ENCODE results near the gene CYB5D1.
A peak's percentile ranks its signal among the peaks of the same experiment; 100 is the strongest.
"Not testable (repeated sequence)": the region's sequence is repeated elsewhere in the genome, so short reads cannot be mapped to it uniquely, and the experiment has no call there.

The CYB5D1 gene

GRCh38 chr17:7857713-7858521 lies at the start of gene CYB5D1:
TSS of gene CYB5D1 (plus strand) at chr17:7858003. CDS start at chr17:7858135, 132 bp downstream.
- peak; percentile 92 for DNase-seq

GRCh38 chr17:7809086-7809790 lies 48.6 kb upstream of the CYB5D1 start:
- no peak for DNase-seq

GRCh38 chr17:7809791-7810343 lies 47.9 kb upstream of the CYB5D1 start:
- DNase-seq = not testable (repeated sequence)

- no peak for DNase-seq
Measured at GRCh38 chr17:7811251-7811650, 46.6 kb upstream of the CYB5D1 start.

GRCh38 chr17:7814969-7815368 lies 42.8 kb upstream of the CYB5D1 start:
- DNase-seq = no peak

- DNase-seq = no peak
Measured at GRCh38 chr17:7816926-7817642, 40.7 kb upstream of the CYB5D1 start.

GRCh38 chr17:7817643-7817964 lies 40.2 kb upstream of the CYB5D1 start:
- DNase-seq = no peak

GRCh38 chr17:7818026-7818425 lies 39.8 kb upstream of the CYB5D1 start:
- DNase-seq = no peak

GRCh38 chr17:7818746-7819645 lies 38.8 kb upstream of the CYB5D1 start:
- DNase-seq = no peak

- DNase-seq = no peak
Measured at GRCh38 chr17:7820231-7820630, 37.6 kb upstream of the CYB5D1 start.

GRCh38 chr17:7822126-7822525 lies 35.7 kb upstream of the CYB5D1 start:
- DNase-seq = no peak

GRCh38 chr17:7823581-7824001 lies 34.2 kb upstream of the CYB5D1 start:
- no peak for DNase-seq

GRCh38 chr17:7824021-7824924 lies 33.5 kb upstream of the CYB5D1 start:
- no peak for DNase-seq

GRCh38 chr17:7825206-7825990 lies 32.4 kb upstream of the CYB5D1 start:
- no peak for DNase-seq

GRCh38 chr17:7830616-7831015 lies 27.2 kb upstream of the CYB5D1 start:
- DNase-seq = no peak

GRCh38 chr17:7831233-7831632 lies 26.6 kb upstream of the CYB5D1 start:
- DNase-seq = no peak

- no peak for DNase-seq
Measured at GRCh38 chr17:7832431-7832830, 25.4 kb upstream of the CYB5D1 start.

- DNase-seq = no peak
Measured at GRCh38 chr17:7833011-7833794, 24.6 kb upstream of the CYB5D1 start.

GRCh38 chr17:7833795-7834541 lies 23.8 kb upstream of the CYB5D1 start, which contains the start of gene KDM6B:
TSS of gene KDM6B (plus strand) at chr17:7834217. CDS start at chr17:7845555, 11,338 bp downstream.
- DNase-seq = peak; percentile 84
